ENCODE data around the gene SORCS2. TPM values are rescaled to one million over a fixed set of nuclear protein-coding genes. Genes with fewer than 3 reads are reported as not detected.
A peak's percentile ranks its signal among the peaks of the same experiment; 100 is the strongest.

The SORCS2 gene
- total RNA-seq, 6 experiments from 2014 or later, result 0.18 to 6.2 (median 3.1) TPM

DNA sequence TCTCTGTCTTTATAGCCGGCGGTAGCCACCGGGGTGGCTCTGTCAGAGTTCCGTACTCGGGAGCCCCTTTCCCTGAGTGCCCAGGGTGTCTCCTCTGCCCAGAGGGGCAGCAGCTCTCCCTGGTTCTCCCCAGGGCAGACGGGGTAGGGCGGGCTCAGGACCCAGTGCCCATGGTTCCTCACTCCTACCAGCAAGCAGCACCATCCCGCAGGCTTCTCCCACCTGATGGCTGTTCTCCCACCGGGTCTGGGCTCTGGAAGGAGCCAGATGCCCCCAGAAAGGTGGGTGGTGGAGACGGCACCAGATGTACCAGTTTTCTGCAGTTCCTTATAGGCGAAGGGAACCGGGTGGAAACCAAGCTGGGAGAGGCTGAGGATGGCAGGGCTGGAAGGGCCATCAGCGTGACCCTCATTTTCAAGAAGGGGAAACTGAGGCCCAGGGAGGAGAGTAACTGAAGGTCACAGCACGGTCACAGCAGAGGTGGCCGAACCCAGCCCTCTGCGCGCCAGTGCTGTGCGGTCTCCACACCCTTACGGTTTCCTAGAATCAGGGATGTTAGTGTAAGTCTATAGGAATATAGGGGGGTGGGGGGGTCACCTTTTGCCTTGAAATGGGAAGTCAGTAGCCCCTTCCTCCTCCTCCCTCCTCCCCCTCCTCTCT lies 548.7 kb downstream of the SORCS2 start:
- WGBS (ENCODE audit: insufficient coverage, low coverage, low lambda C conversion rate, missing lambda C conversion rate), result 76% methylated on average over 5 of the region's 19 CpGs
- Histone ChIP-seq H3K4me1 (no peaks in the 10 kb centered on the region), H3K4me3 (no peak overlapping the region), H3K27ac (no peak overlapping the region), H3K9me3 (no peaks in the 10 kb centered on the region), H3K27me3 (no peaks in the 10 kb centered on the region), H3K36me3 (no peaks in the 10 kb centered on the region)
- TF ChIP-seq, protein P1, sequence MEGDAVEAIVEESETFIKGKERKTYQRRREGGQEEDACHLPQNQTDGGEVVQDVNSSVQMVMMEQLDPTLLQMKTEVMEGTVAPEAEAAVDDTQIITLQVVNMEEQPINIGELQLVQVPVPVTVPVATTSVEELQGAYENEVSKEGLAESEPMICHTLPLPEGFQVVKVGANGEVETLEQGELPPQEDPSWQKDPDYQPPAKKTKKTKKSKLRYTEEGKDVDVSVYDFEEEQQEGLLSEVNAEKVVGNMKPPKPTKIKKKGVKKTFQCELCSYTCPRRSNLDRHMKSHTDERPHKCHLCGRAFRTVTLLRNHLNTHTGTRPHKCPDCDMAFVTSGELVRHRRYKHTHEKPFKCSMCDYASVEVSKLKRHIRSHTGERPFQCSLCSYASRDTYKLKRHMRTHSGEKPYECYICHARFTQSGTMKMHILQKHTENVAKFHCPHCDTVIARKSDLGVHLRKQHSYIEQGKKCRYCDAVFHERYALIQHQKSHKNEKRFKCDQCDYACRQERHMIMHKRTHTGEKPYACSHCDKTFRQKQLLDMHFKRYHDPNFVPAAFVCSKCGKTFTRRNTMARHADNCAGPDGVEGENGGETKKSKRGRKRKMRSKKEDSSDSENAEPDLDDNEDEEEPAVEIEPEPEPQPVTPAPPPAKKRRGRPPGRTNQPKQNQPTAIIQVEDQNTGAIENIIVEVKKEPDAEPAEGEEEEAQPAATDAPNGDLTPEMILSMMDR (IDR thresholded peaks at IDR 0.05), result no peak
- no peak for TF ChIP-seq POLR2A (IDR thresholded peaks at IDR 0.05)
- intact Hi-C loops (cut with DNase I), result no loop called here
- peak in 1 of 3 donors; percentile 37 for DNase-seq
- no peak for ATAC-seq

DNA sequence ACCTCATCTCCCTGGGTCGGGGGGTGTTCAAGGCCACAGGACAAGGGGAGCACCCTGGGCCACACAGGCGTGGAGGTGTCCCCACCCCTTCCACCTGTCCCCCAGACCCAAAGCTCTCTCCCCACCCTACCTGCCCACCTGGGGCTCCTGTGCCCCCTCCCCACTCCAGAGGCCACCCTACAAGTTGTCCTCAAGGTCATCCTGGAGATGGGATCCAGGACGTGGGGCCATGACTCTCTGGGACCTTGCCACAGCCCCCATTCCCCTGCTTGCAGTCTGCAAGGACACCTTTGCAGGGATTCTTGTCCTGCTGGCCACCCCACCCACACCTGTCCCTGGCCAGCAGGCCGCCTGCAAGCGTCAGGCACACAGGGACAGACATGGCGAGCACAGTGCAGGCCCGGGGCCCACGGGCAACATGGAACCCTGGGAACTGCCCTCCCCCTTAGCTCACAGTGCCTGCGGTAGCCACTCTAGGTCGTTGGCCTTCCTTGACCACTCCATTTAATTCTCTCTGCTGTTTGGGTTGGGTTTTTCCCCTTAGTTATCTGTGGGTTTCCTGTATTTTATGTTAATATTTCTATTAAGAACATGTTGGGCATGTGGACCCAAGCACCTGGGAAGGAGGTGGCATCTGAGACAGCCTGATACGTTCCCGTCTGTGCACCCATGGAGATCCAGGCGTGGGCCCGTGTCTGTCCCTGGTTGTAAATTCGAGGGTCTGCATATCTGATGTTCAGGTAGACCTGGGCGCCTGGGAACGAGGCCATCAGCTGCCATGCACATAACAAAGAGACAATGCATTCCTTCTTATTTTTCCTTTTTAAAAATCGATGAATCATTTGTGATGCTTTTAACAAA lies 549.8 kb downstream of the SORCS2 start:
- intact Hi-C loops (cut with DNase I), result no loop called here
- H3K9me3 ChIP-seq, result no peaks in the 10 kb centered on the region
- no peaks in the 10 kb centered on the region for H3K27me3 ChIP-seq
- no peak overlapping the region for H3K4me3 ChIP-seq
- no peak for ATAC-seq
- no peak for DNase-seq
- 79% methylated on average over 12 of the region's 18 CpGs for WGBS (ENCODE audit: insufficient coverage, low coverage, low lambda C conversion rate, missing lambda C conversion rate)
- no peaks in the 10 kb centered on the region for H3K36me3 ChIP-seq
- TF ChIP-seq, protein P1 (IDR thresholded peaks at IDR 0.05), result no peak
- no peak for TF ChIP-seq POLR2A (IDR thresholded peaks at IDR 0.05)
- no peaks in the 10 kb centered on the region for H3K4me1 ChIP-seq
- no peak overlapping the region for H3K27ac ChIP-seq

DNA sequence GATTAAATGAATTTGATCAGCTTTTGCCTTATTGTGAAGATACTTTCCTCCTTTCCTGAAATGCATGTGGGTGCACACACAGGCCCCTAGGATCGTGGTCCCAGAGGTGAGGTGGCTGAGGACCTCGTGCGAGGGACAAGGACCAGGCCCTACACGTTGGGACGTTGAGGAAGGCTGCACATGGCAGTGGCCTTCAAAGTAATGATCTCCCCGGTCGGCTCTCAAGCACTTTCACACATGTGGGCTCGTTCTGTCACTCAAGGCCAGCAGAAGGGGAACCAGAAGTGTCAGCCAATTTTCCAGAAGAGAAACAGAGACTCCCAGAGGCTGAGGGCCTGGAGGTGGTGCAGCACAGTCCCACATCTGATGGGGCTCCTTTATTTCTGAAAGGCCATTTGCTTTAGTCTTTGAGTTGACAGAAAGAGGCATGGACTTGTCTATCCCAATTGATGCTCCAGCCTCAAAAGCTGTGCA lies 550.5 kb downstream of the SORCS2 start:
- H3K9me3 ChIP-seq, result no peaks in the 10 kb centered on the region
- 81% methylated on average over 8 of the region's 8 CpGs for WGBS (ENCODE audit: insufficient coverage, low coverage, low lambda C conversion rate, missing lambda C conversion rate)
- intact Hi-C loops (cut with DNase I), result no loop called here
- H3K27me3 ChIP-seq, result no peaks in the 10 kb centered on the region
- no peaks in the 10 kb centered on the region for H3K4me1 ChIP-seq
- peak in 1 of 4 donors; percentile 15 for ATAC-seq
- DNase-seq, result no peak
- H3K27ac ChIP-seq, result no peak overlapping the region
- no peak for TF ChIP-seq POLR2A (IDR thresholded peaks at IDR 0.05)
- TF ChIP-seq, protein P1 (IDR thresholded peaks at IDR 0.05), result no peak
- H3K36me3 ChIP-seq, result no peaks in the 10 kb centered on the region
- H3K4me3 ChIP-seq, result no peak overlapping the region

DNA sequence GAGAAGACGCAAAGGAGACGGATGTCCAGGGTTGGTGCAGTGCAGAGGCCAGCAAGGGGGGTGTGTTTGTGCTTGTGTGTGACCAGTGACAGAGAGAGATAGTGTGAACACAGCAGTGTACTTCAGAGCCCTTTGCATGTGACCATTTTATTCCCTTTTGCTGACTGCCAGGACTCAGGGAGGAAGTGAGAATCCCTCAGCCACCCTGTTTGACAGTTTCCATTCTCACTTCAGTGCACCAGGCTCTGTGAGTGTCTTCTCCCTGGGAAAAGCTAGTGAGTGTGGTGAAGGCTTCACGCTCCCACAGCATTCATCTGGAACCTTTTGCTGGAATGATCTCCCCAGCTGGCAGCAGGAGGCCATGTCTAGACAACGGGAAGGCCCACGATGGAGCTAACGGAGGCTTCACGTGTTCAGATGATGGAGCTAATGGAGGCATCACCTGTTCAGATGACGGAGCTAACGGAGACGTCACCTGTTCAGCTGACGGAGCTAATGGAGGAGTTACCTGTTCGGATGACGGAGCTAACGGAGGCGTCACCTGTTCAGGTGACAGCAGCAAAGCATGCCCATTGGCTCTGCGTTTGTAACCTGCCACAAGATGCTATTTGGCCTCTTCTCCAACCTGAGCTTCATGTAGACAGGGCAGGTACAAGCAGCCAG lies 551.9 kb downstream of the SORCS2 start:
- Histone ChIP-seq H3K27me3 (no peaks in the 10 kb centered on the region), H3K4me3 (no peak overlapping the region), H3K36me3 (no peaks in the 10 kb centered on the region), H3K4me1 (no peaks in the 10 kb centered on the region), H3K9me3 (no peaks in the 10 kb centered on the region), H3K27ac (no peak overlapping the region)
- intact Hi-C loops (cut with DNase I), result no loop called here
- WGBS (ENCODE audit: insufficient coverage, low coverage, low lambda C conversion rate, missing lambda C conversion rate), result 90% methylated on average over 2 of the region's 16 CpGs
- no peak for DNase-seq
- TF ChIP-seq, protein P1 (IDR thresholded peaks at IDR 0.05), result no peak
- TF ChIP-seq POLR2A (IDR thresholded peaks at IDR 0.05), result no peak
- peak; percentile 34 to 67 (median 50) for ATAC-seq

Measured in right lobe of liver (tissue), 6 donors.